ENCODE data around the gene ADCK1. TPM values are rescaled to one million over a fixed set of nuclear protein-coding genes. Genes with fewer than 3 reads are reported as not detected.
A peak's percentile ranks its signal among the peaks of the same experiment; 100 is the strongest.

The ADCK1 gene
- total RNA-seq, 1 donor from 2014 or later, result 7.2 TPM

DNA sequence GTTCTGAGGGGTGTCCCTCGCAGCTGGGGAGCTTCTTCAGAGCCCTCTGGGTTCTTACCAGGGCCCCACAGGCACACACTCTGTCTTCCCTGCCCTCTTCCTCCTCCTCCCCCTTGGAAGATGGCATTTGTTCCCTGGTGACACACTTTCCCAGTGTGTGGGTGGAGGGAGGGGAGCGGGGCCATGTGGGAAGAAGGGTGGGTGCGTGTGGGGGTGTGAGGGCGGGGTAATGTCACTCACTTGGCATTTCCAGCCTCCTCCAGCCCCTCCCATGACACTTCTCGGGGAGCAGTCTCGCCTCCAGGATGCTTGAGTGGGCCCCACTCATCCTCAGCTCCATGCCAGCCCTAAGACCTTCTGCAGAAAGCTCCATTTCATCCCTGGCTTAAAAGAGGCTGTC, 61.3 kb downstream of the ADCK1 start:
- intact Hi-C loops (cut with DNase I), result loop anchor here (5.0 to 10.0 kb wide), 2 partner anchors 294 to 706 kb away; no protein-coding TSS in a partner anchor
- DNase-seq (ENCODE audit: low spot score), result no peak

DNA sequence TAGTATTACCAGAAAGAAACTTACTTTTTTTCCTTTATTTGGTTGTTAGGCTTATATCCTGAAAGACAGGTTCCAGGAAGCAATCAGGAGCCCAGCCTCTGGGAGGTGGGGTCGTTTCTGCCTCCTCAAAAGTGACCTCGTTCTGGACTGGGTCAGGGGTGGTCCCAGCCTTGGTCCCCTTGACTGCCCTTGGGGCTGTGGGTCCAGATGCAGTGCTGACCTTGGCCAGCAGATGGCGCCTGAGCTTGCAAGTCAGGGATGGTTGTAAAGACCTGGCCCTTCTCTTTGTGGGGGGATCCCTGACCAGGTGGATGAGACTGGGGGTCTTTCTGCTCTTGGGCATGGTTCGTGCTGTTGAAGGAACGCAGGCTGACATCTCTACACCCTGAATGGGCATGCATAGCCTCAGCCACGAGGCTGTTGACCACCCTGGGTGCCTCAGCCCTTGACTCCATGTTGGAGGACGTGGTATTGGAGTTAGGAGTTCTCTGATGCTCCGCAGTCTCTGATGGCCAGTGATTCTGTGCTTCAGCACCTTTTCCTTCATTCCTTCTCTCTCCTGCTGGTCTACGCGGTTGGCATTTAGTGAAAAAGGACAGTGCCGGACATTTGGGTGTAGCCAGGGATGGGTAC, 62.4 kb downstream of the ADCK1 start:
- peak; percentile 89 for DNase-seq (ENCODE audit: low spot score)
- intact Hi-C loops (cut with DNase I), result loop anchor here (5.0 to 10.0 kb wide), 2 partner anchors 293 to 705 kb away; no protein-coding TSS in a partner anchor

GRCh38 chr14:77864085-77864484, 64.2 kb downstream of the ADCK1 start:
- DNase-seq (ENCODE audit: low spot score), result no peak
- intact Hi-C loops (cut with DNase I), result loop anchor here (5.0 to 10.0 kb wide), 2 partner anchors 291 to 703 kb away; no protein-coding TSS in a partner anchor

GRCh38 chr14:77864580-77864979, 64.7 kb downstream of the ADCK1 start:
- intact Hi-C loops (cut with DNase I), result loop anchor here (5.0 to 10.0 kb wide), 2 partner anchors 290 to 703 kb away; no protein-coding TSS in a partner anchor
- DNase-seq (ENCODE audit: low spot score), result no peak

DNA sequence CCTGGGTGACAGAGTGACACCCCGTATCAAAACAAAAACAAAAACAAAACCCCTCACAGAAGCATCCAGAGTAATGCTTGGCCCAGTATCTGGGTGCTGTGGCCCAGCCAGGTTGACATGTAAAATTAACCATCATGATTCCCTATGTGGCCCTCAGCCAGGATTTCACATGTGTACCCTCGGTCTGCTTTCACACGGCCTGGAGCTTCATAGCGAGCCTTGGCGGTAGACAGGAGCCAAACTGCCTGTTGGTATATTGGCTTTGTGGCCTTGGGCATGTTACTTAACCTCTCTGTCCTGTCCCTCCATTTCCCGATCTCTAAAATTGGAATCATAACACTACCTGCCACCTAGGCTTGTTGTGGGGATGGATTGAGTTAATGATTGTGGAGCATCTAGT, 65.5 kb downstream of the ADCK1 start:
- no peak for DNase-seq (ENCODE audit: low spot score)
- intact Hi-C loops (cut with DNase I), result loop anchor here (10.0 kb wide), 1 partner anchor 289 kb away; no protein-coding TSS in a partner anchor

DNA sequence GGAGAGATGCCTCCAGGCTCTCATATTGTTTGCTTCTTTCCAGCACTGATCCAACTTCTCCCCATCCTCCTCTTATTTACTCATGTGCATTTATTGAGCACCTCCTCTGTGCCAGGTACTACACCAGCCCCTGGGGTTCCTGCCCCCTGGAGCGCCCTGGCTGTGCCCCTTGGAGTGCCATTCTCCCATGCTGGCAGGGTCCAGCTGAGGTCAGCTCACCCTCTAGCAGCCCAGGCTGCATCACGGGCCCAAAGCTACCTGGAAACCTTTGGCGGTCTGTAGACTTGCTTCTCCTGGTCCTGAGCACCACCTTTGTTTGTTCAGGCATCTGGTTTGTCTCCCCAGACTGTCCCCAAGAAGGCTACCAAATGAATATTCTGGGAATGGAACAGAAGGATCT, 67.0 kb downstream of the ADCK1 start:
- intact Hi-C loops (cut with DNase I), result loop anchor here (10.0 kb wide), 1 partner anchor 288 kb away; no protein-coding TSS in a partner anchor
- DNase-seq (ENCODE audit: low spot score), result no peak

- intact Hi-C loops (cut with DNase I), result loop anchor here (10.0 kb wide), 1 partner anchor 287 kb away; no protein-coding TSS in a partner anchor
Measured at GRCh38 chr14:77867476-77867875, 67.6 kb downstream of the ADCK1 start.

DNA sequence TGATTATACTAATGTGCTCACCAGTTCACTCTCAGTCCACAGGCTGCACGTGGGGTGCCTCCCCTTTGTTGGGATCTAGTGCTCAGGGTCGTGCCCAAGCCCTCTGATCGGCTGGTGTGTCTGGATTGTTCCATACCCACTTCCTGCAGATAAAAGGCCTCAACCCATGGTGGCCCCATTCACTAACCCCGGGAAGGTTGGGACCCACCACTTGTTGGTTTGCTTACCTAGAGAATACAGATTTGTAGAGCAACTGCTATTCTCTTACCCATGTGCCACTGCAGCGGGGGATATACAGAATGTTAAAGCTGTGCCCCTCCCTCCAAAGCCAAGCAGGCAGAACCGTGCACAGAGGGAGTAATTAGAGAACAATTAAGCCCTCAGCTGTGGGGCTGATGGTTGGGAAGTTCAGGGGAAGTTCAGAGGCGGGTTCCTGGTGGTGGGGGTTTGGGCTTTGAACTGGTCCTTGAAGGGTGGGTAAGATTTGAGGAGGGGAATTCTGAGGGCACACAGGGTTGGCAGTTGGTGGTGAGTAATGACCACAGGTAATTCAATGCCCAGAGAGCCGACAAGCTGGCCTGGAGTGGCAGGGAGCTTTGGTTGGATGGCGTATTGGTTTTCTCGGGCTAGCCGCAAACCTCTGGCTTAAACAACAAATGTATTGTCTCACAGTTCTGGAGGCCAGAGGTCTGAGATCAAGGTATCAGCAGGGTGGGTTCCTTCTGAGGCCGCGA, 68.8 kb downstream of the ADCK1 start:
- intact Hi-C loops (cut with DNase I), result loop anchor here (10.0 kb wide), 1 partner anchor 286 kb away; no protein-coding TSS in a partner anchor
- no peak for DNase-seq (ENCODE audit: low spot score)

More at GRCh38 chr14:77867476-77867875, 67.6 kb downstream of the ADCK1 start:
- no peak for DNase-seq (ENCODE audit: low spot score)

- intact Hi-C loops (cut with DNase I), result loop anchor here (10.0 kb wide), 1 partner anchor 285 kb away; no protein-coding TSS in a partner anchor
- DNase-seq (ENCODE audit: low spot score), result no peak
Measured at GRCh38 chr14:77869340-77869739, 69.4 kb downstream of the ADCK1 start.

DNA sequence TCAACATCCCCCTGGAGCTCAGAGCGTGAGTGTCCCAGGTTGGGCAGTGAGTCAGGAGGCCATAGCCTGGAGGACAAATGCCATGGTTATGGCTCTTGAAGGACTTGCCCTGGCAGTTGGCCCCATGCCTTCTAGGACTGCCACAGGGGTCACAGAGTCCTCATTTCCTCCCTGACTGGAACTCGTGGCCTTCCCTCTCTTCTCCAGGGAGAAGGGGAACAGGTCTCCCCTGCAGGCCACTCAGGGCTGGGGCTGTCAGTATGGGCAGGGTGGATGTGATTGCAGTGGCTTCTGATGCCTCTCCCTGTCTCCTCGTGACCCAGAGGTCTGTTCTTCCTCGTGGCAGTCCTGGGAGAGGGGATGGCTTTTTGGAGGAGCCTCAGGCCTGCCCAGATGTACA, 70.7 kb downstream of the ADCK1 start:
- no peak for DNase-seq (ENCODE audit: low spot score)
- intact Hi-C loops (cut with DNase I), result no loop called here

GRCh38 chr14:77872152-77872551, 72.2 kb downstream of the ADCK1 start:
- intact Hi-C loops (cut with DNase I), result no loop called here
- no peak for DNase-seq (ENCODE audit: low spot score)

DNA sequence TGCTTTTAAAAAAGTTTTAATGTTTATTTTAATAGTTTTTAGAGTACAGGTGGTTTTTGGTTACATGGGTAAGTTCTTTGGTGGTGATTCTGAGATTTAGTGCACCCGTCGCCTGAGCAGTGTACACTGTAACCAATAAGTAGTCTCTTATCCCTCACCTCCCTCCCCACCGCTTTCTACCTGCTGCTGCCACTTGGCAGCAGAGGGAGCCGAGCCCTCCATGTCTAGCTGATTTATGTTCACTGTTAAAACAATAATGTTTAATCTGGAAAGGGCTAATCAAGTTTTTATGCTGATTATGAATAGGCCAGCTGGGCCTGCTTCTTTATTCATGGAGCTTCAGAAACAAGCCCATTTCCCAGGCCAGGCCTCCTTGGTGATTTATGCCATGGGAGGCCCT, 73.1 kb downstream of the ADCK1 start:
- peak; percentile 33 for DNase-seq (ENCODE audit: low spot score)
- intact Hi-C loops (cut with DNase I), result no loop called here

DNA sequence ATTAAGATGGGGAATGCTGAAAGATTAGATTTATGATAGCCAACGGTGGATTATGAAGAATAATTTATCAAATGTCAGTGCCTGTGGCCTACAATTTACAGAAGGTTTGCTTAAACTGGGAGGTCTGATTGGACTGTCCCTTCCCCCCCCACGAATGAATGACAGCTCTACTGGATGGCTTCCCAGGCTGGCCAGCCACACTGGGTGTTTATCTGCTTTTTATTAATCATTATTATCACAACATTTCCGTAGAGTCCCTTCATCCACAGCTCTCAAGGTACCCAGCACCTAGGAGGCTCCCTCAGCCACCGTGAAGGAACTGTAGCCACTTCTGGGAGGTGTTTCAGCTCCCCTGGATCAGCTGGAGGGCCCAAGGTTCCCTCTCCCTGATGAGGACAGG, 78.9 kb downstream of the ADCK1 start:
- DNase-seq (ENCODE audit: low spot score), result no peak
- intact Hi-C loops (cut with DNase I), result no loop called here

GRCh38 chr14:77880056-77880455, 80.1 kb downstream of the ADCK1 start:
- intact Hi-C loops (cut with DNase I), result no loop called here
- DNase-seq (ENCODE audit: low spot score), result no peak

GRCh38 chr14:77882098-77882497, 82.2 kb downstream of the ADCK1 start:
- intact Hi-C loops (cut with DNase I), result no loop called here

GRCh38 chr14:77882636-77883035, 82.7 kb downstream of the ADCK1 start:
- no peak for DNase-seq (ENCODE audit: low spot score)

More at GRCh38 chr14:77882098-77882497, 82.2 kb downstream of the ADCK1 start:
- DNase-seq (ENCODE audit: low spot score), result no peak

DNA sequence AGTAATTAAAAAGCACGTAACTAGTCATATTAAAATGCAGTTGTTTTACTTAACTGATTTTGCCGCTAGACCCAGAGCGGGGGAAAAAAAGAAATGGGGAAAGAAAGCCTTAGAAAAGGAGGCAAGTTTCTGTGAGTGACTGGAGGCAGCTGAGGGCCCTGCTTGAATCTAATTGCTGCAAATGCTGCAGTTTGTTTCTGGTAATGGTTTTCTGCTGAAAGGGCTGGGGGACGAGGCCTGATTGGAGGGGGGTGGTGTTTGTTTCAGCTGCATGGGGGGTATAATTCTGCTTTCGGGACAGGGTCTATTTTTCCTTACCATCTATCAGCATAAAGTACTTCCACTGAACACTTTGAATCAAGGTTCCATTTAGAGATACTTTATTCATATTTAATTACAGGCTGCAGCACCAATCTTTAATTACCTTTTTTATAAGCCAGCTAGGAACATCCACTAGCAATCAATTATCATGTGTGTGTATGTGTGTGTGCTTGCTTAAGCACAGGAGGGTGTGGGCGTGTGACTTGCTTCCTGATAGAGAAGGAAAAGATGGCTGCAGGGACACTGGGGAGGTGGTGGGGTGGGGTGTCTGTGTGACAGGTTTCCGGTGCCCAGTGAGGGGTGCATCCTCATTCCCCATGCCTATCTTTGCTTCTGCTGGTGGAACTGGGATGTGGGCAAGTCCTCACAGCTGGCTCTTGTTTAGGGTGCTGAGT, 83.4 kb downstream of the ADCK1 start:
- intact Hi-C loops (cut with DNase I), result no loop called here
- DNase-seq (ENCODE audit: low spot score), result no peak

More at GRCh38 chr14:77882636-77883035, 82.7 kb downstream of the ADCK1 start:
- intact Hi-C loops (cut with DNase I), result no loop called here

DNA sequence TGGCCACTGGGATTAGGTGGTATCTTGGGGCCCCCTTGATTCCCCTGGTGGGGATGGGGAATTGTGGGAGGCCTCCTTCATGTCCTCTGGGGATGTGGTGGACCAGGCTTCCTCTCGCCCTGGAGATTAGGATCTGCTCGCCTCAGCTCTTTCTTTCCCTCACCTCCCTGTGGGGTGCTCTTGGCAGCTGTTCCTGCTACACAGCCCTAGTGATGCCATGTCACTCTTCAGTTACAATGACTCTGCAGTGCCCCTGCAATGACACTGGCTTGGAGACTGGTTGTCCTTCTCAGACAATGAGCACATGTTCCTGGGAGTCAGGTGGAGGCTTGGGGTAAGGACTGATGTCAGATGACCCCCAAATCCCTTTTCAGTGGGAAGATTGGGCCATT, 83.9 kb downstream of the ADCK1 start:
- intact Hi-C loops (cut with DNase I), result no loop called here
- no peak for DNase-seq (ENCODE audit: low spot score)

GRCh38 chr14:77885367-77885766, 85.5 kb downstream of the ADCK1 start:
- intact Hi-C loops (cut with DNase I), result no loop called here
- DNase-seq (ENCODE audit: low spot score), result no peak

GRCh38 chr14:77886010-77886409, 86.1 kb downstream of the ADCK1 start:
- intact Hi-C loops (cut with DNase I), result no loop called here
- no peak for DNase-seq (ENCODE audit: low spot score)

Data from cardiac septum (tissue), 1 donor.